Lung (tissue), 12 donors: ENCODE results near the gene TMEM131. TPM values are rescaled to one million over a fixed set of nuclear protein-coding genes. Genes with fewer than 3 reads are reported as not detected.
"Not testable (repeated sequence)": the region's sequence is repeated elsewhere in the genome, so short reads cannot be mapped to it uniquely, and the experiment has no call there.

ENCODE experiments used
- ATAC-seq: fragments of 200-7000 bp; cut with Tn5 transposase; one replicate; pipeline ENCODE4 v1.9.1; 2020; ENCODE audit warnings: moderate number of reproducible peaks; ENCODE audit not compliant: insufficient read depth, low FRiP score
- DNase-seq, 3 donors: peaks; one replicate each; pipeline ENCODE4 v3.0.0-alpha.2; 2013 to 2017
- H3K27ac ChIP-seq, 2 donors: one replicate each; pipeline ENCODE4 v1.5.1; 2013; ENCODE audit warnings: mild to moderate bottlenecking in 2 of 2, moderate library complexity in 2 of 2, control low read depth in 1 of 2, inconsistent platforms in 1 of 2, low read depth in 1 of 2, low read length in 1 of 2
- H3K27me3 ChIP-seq, 3 donors: one replicate each; pipeline ENCODE4 v1.5.1; 2013; ENCODE audit warnings: low read length in 2 of 3; ENCODE audit not compliant: control insufficient read depth in 3 of 3, insufficient read depth in 3 of 3
- H3K36me3 ChIP-seq, 4 donors: one replicate each; pipeline ENCODE4 v1.5.1; 2013; ENCODE audit warnings: low read length in 4 of 4, mild to moderate bottlenecking in 1 of 4, moderate library complexity in 1 of 4; ENCODE audit not compliant: control insufficient read depth in 4 of 4, insufficient read depth in 4 of 4
- H3K4me1 ChIP-seq, 5 donors: one replicate each; pipeline ENCODE4 v1.5.1; 2013; ENCODE audit warnings: low read length in 5 of 5, mild to moderate bottlenecking in 2 of 5, moderate library complexity in 1 of 5; ENCODE audit not compliant: control insufficient read depth in 5 of 5, insufficient read depth in 5 of 5
- H3K4me3 ChIP-seq: one replicate; pipeline ENCODE4 v1.5.1; 2013; ENCODE audit warnings: mild to moderate bottlenecking, control low read depth, moderate library complexity
- H3K9ac ChIP-seq, 2 donors: one replicate each; pipeline ENCODE4 v1.5.1; 2013; ENCODE audit warnings: low read length in 2 of 2, control low read depth in 1 of 2; ENCODE audit not compliant: insufficient read depth in 1 of 2
- H3K9me3 ChIP-seq, 4 donors: one replicate each; pipeline ENCODE4 v1.5.1; 2013; ENCODE audit warnings: low read length in 3 of 4, mild to moderate bottlenecking in 1 of 4, moderate library complexity in 1 of 4; ENCODE audit not compliant: control insufficient read depth in 4 of 4, insufficient read depth in 3 of 4
- WGBS, 2 donors: extraction: QIAGEN DNeasy Blood & Tissue Kit; methylation state at CpG; one replicate each; pipeline ENCODE4 v1.1.7; 2013; 5-methylcytosine and 5-hydroxymethylcytosine counted together
- polyA plus RNA-seq, 2 donors: library from polyadenylated mRNA; stranded (reverse); fragments of 200-250 nt; gene quantifications; one replicate each; pipeline ENCODE4 v1.2.1, GENCODE V29; 2013
- total RNA-seq, 2 donors: library from RNA; depleted of rRNA in 1 of 2; stranded (reverse); fragments of >200 nt in 1 of 2; gene quantifications; one replicate each; pipeline ENCODE4 v1.2.1, GENCODE V29; 2014 to 2021
- TF ChIP-seq, protein P1 (sequence below): IDR thresholded peaks from 2 replicates; pipeline ENCODE4 v1.5.1; 2012; ENCODE audit warnings: mild to moderate bottlenecking; ENCODE audit errors: control extremely low read depth, extremely low read depth
- donor health status: control.
- donor health status: control.
- donor health status: Bipolar disorder and iron deficiency.
- donor health status: healthy.
- donor health status: DM: yes; HTN: yes; CAD: no.

Gene TMEM131
- total and polyA plus RNA-seq, 4 donors = 9.3 to 54.0 (median 23.7) TPM

DNA sequence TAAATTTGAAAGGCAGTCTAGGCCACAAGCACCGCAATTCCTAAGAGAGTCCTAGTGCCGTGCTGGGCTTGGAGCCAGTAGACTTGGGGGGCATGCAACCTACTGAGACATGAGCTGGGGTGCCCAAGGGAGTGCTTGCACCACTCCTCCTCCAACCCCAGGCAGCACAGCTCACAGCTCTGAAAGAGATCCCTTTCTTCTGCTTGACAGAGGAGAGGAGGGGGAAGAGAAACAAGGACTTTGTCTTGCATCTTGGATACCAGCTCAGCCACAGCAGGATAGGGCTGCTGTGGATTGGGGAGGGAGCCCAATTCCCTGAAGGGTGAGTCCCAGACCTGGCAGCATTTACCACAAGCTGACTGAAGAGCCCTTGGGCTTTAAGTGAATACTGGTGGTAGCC, 134.6 kb downstream of the TMEM131 start:
- Histone ChIP-seq H3K27me3 (no peaks in the 10 kb centered on the region), H3K4me3 (no peak overlapping the region), H3K27ac (no peak overlapping the region), H3K36me3 (peaks cover 0 to 13% (median under 1%) of the 10 kb centered on the region in 4 donors), H3K4me1 (peaks cover 0 to 2% (median 0%) of the 10 kb centered on the region in 5 donors), H3K9me3 (peaks cover 0 to 5% (median 2%) of the 10 kb centered on the region in 4 donors), H3K9ac (no peak overlapping the region)
- DNase-seq = no peak
- WGBS, 2 donors = 97 to 100% methylated on average over 2 of the region's 2 CpGs
- ATAC-seq = no peak
- TF ChIP-seq, protein P1, sequence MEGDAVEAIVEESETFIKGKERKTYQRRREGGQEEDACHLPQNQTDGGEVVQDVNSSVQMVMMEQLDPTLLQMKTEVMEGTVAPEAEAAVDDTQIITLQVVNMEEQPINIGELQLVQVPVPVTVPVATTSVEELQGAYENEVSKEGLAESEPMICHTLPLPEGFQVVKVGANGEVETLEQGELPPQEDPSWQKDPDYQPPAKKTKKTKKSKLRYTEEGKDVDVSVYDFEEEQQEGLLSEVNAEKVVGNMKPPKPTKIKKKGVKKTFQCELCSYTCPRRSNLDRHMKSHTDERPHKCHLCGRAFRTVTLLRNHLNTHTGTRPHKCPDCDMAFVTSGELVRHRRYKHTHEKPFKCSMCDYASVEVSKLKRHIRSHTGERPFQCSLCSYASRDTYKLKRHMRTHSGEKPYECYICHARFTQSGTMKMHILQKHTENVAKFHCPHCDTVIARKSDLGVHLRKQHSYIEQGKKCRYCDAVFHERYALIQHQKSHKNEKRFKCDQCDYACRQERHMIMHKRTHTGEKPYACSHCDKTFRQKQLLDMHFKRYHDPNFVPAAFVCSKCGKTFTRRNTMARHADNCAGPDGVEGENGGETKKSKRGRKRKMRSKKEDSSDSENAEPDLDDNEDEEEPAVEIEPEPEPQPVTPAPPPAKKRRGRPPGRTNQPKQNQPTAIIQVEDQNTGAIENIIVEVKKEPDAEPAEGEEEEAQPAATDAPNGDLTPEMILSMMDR = no peak

DNA sequence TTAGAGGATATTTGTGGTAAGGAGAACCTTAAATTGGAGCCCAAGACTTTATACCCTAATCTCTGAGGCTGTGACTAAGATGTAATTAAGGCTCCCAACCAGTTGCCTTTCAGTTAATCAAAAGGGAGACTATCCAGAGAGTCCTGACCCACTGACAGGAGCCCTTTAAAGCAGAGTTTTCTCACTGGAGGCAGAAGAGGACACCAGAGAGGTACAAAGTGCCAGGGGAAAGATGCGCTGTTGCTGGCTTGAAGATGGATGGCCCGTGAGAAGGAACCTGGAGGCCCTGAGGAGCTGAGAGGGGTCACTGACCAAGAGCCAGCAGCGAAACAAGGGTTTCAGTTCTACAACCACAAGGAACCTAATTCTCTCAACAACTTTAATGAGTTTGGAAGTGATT, 137.3 kb downstream of the TMEM131 start:
- Histone ChIP-seq H3K4me3 (no peak overlapping the region), H3K27me3 (no peaks in the 10 kb centered on the region), H3K9me3 (peaks cover 0 to 4% (median 0%) of the 10 kb centered on the region in 4 donors), H3K4me1 (peaks cover 0 to 2% (median 0%) of the 10 kb centered on the region in 5 donors), H3K27ac (no peak overlapping the region), H3K36me3 (peaks cover 0 to 9% (median under 1%) of the 10 kb centered on the region in 4 donors), H3K9ac (no peak overlapping the region)
- 94 to 96% methylated on average over 3 of the region's 3 CpGs for WGBS, 2 donors
- DNase-seq (no peak), ATAC-seq (no peak)
- TF ChIP-seq, protein P1 = no peak

GRCh38 chr2:97857553-97857952, 138.2 kb downstream of the TMEM131 start:
- Histone ChIP-seq H3K27ac (no peak overlapping the region), H3K4me1 (peaks cover 0 to 2% (median 0%) of the 10 kb centered on the region in 5 donors), H3K36me3 (peaks cover 0 to 9% (median under 1%) of the 10 kb centered on the region in 4 donors), H3K9me3 (no peaks in the 10 kb centered on the region), H3K4me3 (no peak overlapping the region), H3K27me3 (no peaks in the 10 kb centered on the region), H3K9ac (no peak overlapping the region)
- TF ChIP-seq, protein P1 = no peak
- DNase-seq (no peak), ATAC-seq (no peak)
- 89 to 92% methylated on average over 2 of the region's 2 CpGs for WGBS, 2 donors

- ATAC-seq, DNase-seq, H3K36me3 ChIP-seq, H3K27me3 ChIP-seq, H3K27ac ChIP-seq, H3K9me3 ChIP-seq, H3K4me3 ChIP-seq, H3K9ac ChIP-seq: not testable (repeated sequence)
- 97 to 98% methylated on average over 4 of the region's 4 CpGs for WGBS, 2 donors
- H3K4me1 ChIP-seq = peaks cover 0 to 14% (median 0%) of the 10 kb centered on the region in 5 donors
Observed at GRCh38 chr2:97853057-97853456, 142.7 kb downstream of the TMEM131 start.
